Measurements from ENCODE around the gene SLC7A5.

SLC7A5 gene

DNA sequence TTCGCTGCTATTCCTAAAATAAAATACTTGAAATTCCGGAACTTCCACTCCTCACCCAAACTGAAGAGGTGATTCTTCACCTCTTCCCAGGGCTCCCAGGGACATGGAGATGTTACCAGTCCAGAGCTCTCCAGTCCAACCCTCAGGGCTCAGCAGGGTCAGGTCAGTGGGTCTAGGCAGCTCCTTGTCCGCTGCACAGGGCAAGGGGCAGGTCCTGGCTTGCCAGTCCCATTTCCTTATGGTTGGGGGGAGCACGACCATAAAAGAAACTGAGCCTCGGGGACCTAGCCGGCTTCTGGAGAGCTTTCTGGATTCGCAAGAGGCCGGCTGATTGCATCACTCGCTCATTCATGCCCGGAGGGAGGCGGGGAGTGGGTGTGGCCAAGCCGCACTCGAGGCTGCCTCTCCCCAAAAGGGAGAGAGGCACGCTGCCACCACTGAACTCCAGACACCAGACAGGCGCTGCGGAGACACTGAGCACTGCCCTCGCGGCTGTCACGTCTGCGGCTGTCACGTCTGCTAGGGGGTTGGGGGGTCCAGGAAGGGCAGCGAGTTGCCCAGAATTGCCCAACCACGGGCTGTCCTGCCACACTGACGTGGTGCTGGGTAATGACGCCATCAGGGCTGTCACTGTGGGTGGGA, 15.8 kb downstream of the SLC7A5 start:
- peak; percentile 51 to 90 for DNase-seq (ENCODE audit: low read depth in 1 of 2, low spot score in 1 of 2)
- Histone ChIP-seq H3K27me3 (ENCODE audit: insufficient read depth, poor library complexity, severe bottlenecking) (no peaks in the 10 kb centered on the region), H3K4me3 (replicated peaks; ENCODE audit: insufficient read depth, low read length) (no peak overlapping the region), H3K27ac (replicated peaks) (peak overlapping the region; percentile 65)
- TF ChIP-seq SPI1 (IDR thresholded peaks at IDR 0.05; ENCODE audit: borderline replicate concordance, low read depth) (no peak), GABPA (IDR thresholded peaks at IDR 0.05; ENCODE audit: low read depth) (no peak), POLR2AphosphoS5 (IDR thresholded peaks at IDR 0.05; ENCODE audit: low read depth) (no peak)
- TF ChIP-seq, protein P1, sequence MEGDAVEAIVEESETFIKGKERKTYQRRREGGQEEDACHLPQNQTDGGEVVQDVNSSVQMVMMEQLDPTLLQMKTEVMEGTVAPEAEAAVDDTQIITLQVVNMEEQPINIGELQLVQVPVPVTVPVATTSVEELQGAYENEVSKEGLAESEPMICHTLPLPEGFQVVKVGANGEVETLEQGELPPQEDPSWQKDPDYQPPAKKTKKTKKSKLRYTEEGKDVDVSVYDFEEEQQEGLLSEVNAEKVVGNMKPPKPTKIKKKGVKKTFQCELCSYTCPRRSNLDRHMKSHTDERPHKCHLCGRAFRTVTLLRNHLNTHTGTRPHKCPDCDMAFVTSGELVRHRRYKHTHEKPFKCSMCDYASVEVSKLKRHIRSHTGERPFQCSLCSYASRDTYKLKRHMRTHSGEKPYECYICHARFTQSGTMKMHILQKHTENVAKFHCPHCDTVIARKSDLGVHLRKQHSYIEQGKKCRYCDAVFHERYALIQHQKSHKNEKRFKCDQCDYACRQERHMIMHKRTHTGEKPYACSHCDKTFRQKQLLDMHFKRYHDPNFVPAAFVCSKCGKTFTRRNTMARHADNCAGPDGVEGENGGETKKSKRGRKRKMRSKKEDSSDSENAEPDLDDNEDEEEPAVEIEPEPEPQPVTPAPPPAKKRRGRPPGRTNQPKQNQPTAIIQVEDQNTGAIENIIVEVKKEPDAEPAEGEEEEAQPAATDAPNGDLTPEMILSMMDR (IDR thresholded peaks at IDR 0.05; ENCODE audit: insufficient read depth, low read length), result no peak
- TF ChIP-seq, protein P2, sequence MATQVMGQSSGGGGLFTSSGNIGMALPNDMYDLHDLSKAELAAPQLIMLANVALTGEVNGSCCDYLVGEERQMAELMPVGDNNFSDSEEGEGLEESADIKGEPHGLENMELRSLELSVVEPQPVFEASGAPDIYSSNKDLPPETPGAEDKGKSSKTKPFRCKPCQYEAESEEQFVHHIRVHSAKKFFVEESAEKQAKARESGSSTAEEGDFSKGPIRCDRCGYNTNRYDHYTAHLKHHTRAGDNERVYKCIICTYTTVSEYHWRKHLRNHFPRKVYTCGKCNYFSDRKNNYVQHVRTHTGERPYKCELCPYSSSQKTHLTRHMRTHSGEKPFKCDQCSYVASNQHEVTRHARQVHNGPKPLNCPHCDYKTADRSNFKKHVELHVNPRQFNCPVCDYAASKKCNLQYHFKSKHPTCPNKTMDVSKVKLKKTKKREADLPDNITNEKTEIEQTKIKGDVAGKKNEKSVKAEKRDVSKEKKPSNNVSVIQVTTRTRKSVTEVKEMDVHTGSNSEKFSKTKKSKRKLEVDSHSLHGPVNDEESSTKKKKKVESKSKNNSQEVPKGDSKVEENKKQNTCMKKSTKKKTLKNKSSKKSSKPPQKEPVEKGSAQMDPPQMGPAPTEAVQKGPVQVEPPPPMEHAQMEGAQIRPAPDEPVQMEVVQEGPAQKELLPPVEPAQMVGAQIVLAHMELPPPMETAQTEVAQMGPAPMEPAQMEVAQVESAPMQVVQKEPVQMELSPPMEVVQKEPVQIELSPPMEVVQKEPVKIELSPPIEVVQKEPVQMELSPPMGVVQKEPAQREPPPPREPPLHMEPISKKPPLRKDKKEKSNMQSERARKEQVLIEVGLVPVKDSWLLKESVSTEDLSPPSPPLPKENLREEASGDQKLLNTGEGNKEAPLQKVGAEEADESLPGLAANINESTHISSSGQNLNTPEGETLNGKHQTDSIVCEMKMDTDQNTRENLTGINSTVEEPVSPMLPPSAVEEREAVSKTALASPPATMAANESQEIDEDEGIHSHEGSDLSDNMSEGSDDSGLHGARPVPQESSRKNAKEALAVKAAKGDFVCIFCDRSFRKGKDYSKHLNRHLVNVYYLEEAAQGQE (IDR thresholded peaks at IDR 0.05; ENCODE audit: insufficient replicate concordance, low read depth), result no peak

DNA sequence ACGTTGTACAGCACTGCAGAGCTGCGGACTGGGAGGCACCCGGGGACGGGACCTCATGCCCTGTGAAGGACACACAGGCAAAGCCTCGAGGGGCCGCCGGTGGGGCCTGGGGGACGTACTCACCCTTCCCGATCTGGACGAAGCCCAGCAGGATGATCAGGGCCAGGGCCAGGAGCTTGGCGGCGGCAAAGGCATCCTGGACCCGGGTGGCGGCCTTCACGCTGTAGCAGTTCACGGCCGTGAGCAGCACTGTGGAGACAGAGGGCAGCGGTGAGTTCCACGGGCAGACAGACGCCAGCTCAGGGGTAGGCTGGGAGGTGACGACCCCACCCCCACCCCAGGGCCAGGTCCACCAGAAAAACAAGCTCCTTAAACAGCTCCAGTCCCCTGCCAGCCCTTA, 17.7 kb downstream of the SLC7A5 start:
- Histone ChIP-seq H3K4me3 (replicated peaks; ENCODE audit: insufficient read depth, low read length) (no peak overlapping the region), H3K27me3 (ENCODE audit: insufficient read depth, poor library complexity, severe bottlenecking) (no peaks in the 10 kb centered on the region), H3K27ac (replicated peaks) (no peak overlapping the region)
- DNase-seq (ENCODE audit: low read depth in 1 of 2, low spot score in 1 of 2), result no peak
- TF ChIP-seq POLR2AphosphoS5 (IDR thresholded peaks at IDR 0.05; ENCODE audit: low read depth), result no peak
- TF ChIP-seq, protein P2 (IDR thresholded peaks at IDR 0.05; ENCODE audit: insufficient replicate concordance, low read depth), result no peak
- TF ChIP-seq SPI1 (IDR thresholded peaks at IDR 0.05; ENCODE audit: borderline replicate concordance, low read depth), result no peak
- TF ChIP-seq, protein P1 (IDR thresholded peaks at IDR 0.05; ENCODE audit: insufficient read depth, low read length), result no peak
- no peak for TF ChIP-seq GABPA (IDR thresholded peaks at IDR 0.05; ENCODE audit: low read depth)

DNA sequence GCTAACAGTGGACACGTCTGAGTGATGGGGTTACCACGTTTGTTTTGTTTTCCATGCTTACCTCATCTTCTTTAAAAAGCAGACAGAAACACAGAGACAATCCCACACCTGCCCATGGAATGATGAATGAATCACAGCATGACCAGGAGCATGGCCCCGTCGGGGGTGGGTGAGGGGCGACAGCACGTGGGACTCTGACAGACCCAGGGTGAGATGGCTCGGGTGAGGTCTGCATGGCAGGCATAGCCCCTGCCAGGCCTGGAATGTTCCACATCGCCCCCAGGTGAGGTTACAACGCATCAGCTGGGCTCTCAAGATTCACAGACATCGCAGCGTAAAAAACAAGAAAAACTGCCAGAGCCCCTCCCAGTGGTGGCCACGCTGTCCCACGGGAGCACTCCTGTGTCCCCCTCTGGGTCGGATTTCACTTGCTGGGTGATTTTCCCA, 18.1 kb downstream of the SLC7A5 start:
- Histone ChIP-seq H3K27me3 (ENCODE audit: insufficient read depth, poor library complexity, severe bottlenecking) (no peaks in the 10 kb centered on the region), H3K4me3 (replicated peaks; ENCODE audit: insufficient read depth, low read length) (no peak overlapping the region), H3K27ac (replicated peaks) (no peak overlapping the region)
- DNase-seq (ENCODE audit: low read depth in 1 of 2, low spot score in 1 of 2), result no peak
- TF ChIP-seq SPI1 (IDR thresholded peaks at IDR 0.05; ENCODE audit: borderline replicate concordance, low read depth), result no peak
- TF ChIP-seq, protein P1 (IDR thresholded peaks at IDR 0.05; ENCODE audit: insufficient read depth, low read length), result no peak
- TF ChIP-seq POLR2AphosphoS5 (IDR thresholded peaks at IDR 0.05; ENCODE audit: low read depth), result no peak
- TF ChIP-seq GABPA (IDR thresholded peaks at IDR 0.05; ENCODE audit: low read depth), result no peak
- TF ChIP-seq, protein P2 (IDR thresholded peaks at IDR 0.05; ENCODE audit: insufficient replicate concordance, low read depth), result no peak

Measured in HL-60 (cell line).